Endothelial cell of umbilical vein (primary cell): ENCODE measurements around the gene FNDC8. TPM values are rescaled to one million over a fixed set of nuclear protein-coding genes. Genes with fewer than 3 reads are reported as not detected.

Experiments used
- BruUV-seq: library from RNA; stranded (reverse); fragments of 400-500 nt; replicated peaks from 2 replicates; lab custom pipeline; 2021; lab: Mats Ljungman, UMichigan
- CTCF ChIA-PET: fragments of 300-600, 350-600 bp; sonication (Branson Sonifier 250); formaldehyde crosslinking; loops from one replicate; lab custom pipeline; 2021; ENCODE audit warnings: antibody characterized with exemption, inconsistent platforms; lab: Charles Lee
- POLR2A ChIA-PET: fragments of 300-600, 350-600 bp; sonication (Branson Sonifier 250); formaldehyde crosslinking; loops from one replicate; lab custom pipeline; 2021; ENCODE audit warnings: antibody characterized with exemption, inconsistent platforms; lab: Charles Lee
- DNase-seq: peaks from one replicate; pipeline ENCODE4 v3.0.0-alpha.2; 2011; ENCODE audit warnings: low read depth, low spot score
- FAIRE-seq: peaks from 2 replicates; lab custom pipeline; 2011; peaks lifted over from hg19 to GRCh38; lab: Jason Lieb, UNC
- H2AFZ ChIP-seq: 2 replicates; pipeline ENCODE4 v1.6.0; 2012; ENCODE audit warnings: low read depth, low read length, control low read depth, inconsistent platforms
- H3K27ac ChIP-seq: 2 replicates; pipeline ENCODE4 v1.5.1; 2011; ENCODE audit warnings: low read depth, mild to moderate bottlenecking, control low read depth, low read length, moderate library complexity; ENCODE audit not compliant: insufficient read depth
- H3K27me3 ChIP-seq, 2 experiments: 2 replicates each; pipeline versions ENCODE4 v1.6.0 to v1.6.1; 2011; ENCODE audit warnings: low read length in 2 of 2, mixed read lengths in 1 of 2; ENCODE audit not compliant: control insufficient read depth in 2 of 2, insufficient read depth in 2 of 2
- H3K36me3 ChIP-seq, 2 experiments: 2 replicates in 1 of 2; 3 replicates in 1 of 2; pipeline ENCODE4 v1.5.1; 2011; ENCODE audit warnings: low read length in 2 of 2, mild to moderate bottlenecking in 1 of 2, moderate library complexity in 1 of 2; ENCODE audit not compliant: control insufficient read depth in 2 of 2, insufficient read depth in 2 of 2; ENCODE audit errors: extremely low read depth in 1 of 2
- H3K4me1 ChIP-seq: 3 replicates; pipeline ENCODE4 v1.5.1; 2011; ENCODE audit warnings: mild to moderate bottlenecking, low read length; ENCODE audit not compliant: control insufficient read depth, insufficient read depth; ENCODE audit errors: extremely low read depth
- H3K4me2 ChIP-seq: 2 replicates; pipeline ENCODE4 v1.6.1; 2011; ENCODE audit warnings: low read length, control low read depth, mixed read lengths; ENCODE audit not compliant: insufficient read depth
- H3K4me3 ChIP-seq, 3 experiments: fragments of 200-600 bp in 1 of 3; sonication (generic), shearing (Covaris generic) in 1 of 3; replicated peaks in 1 of 3; 2 replicates each; pipeline ENCODE4 v1.5.1; 2011 to 2016; ENCODE audit warnings: control low read depth in 3 of 3, low read length in 3 of 3, mild to moderate bottlenecking in 2 of 3, inconsistent platforms in 1 of 3, low read depth in 1 of 3, moderate library complexity in 1 of 3; ENCODE audit not compliant: insufficient read depth in 1 of 3
- H3K79me2 ChIP-seq: 2 replicates; pipeline ENCODE4 v1.6.0; 2012; ENCODE audit warnings: low read length, inconsistent platforms; ENCODE audit not compliant: control insufficient read depth, insufficient read depth
- H3K9ac ChIP-seq: replicated peaks from 2 replicates; pipeline ENCODE3; 2011; ENCODE audit warnings: low read length, control low read depth; ENCODE audit not compliant: insufficient read depth; ENCODE audit errors: extremely low read depth
- H3K9me1 ChIP-seq: replicated peaks from 3 replicates; pipeline ENCODE4 v1.6.0; 2011; ENCODE audit warnings: mild to moderate bottlenecking, low read length; ENCODE audit not compliant: control insufficient read depth, insufficient read depth; ENCODE audit errors: extremely low read depth
- H3K9me3 ChIP-seq: replicated peaks from 2 replicates; pipeline ENCODE4 v1.5.1; 2012; ENCODE audit warnings: low read length, inconsistent platforms; ENCODE audit not compliant: control insufficient read depth, insufficient read depth
- H4K20me1 ChIP-seq: replicated peaks from 2 replicates; pipeline ENCODE3; 2011; ENCODE audit warnings: mild to moderate bottlenecking, low read length; ENCODE audit not compliant: control insufficient read depth, insufficient read depth; ENCODE audit errors: extremely low read depth
- EZH2 ChIP-seq: IDR thresholded peaks from 2 replicates; pipeline ENCODE4 v1.6.1; 2012; ENCODE audit warnings: borderline replicate concordance, low read depth, mild to moderate bottlenecking, moderate library complexity, low read length, inconsistent platforms; ENCODE audit not compliant: severe bottlenecking
- FOS ChIP-seq: IDR thresholded peaks from 2 replicates; pipeline ENCODE4 v1.6.1; 2011; ENCODE audit warnings: mild to moderate bottlenecking, low read length, moderate library complexity, borderline replicate concordance; ENCODE audit not compliant: insufficient read depth
- GATA2 ChIP-seq: IDR thresholded peaks from 2 replicates; pipeline ENCODE4 v1.7.0; 2011; ENCODE audit warnings: low read depth, mild to moderate bottlenecking, moderate library complexity, mixed read lengths, low read length; ENCODE audit not compliant: insufficient read length, insufficient read depth
- JUN ChIP-seq: IDR thresholded peaks from 2 replicates; pipeline ENCODE4 v1.6.1; 2011; ENCODE audit warnings: borderline replicate concordance, low read depth; ENCODE audit not compliant: insufficient read length, insufficient read depth
- MYC ChIP-seq: IDR thresholded peaks from one replicate; pipeline ENCODE4 v1.6.1; 2011; ENCODE audit warnings: mild to moderate bottlenecking, low read depth, low read length
- POLR2A ChIP-seq: IDR thresholded peaks from 2 replicates; pipeline ENCODE4 v1.6.1; 2012; ENCODE audit warnings: low read depth, mild to moderate bottlenecking, control low read depth, low read length
- POLR2AphosphoS5 ChIP-seq: IDR thresholded peaks from 2 replicates; pipeline ENCODE4 v1.6.1; 2012; ENCODE audit warnings: low read depth, mild to moderate bottlenecking, control low read depth, low read length, moderate library complexity; ENCODE audit not compliant: insufficient read depth
- dilution Hi-C: fragments of 300-500 bp; cut with MboI; formaldehyde crosslinking; loops from one replicate; pipeline ENCODE4 v1.15.0; 2019; ENCODE audit warnings: low sequenced_read_pairs; ENCODE audit not compliant: extremely low pct_ligation_motif_present
- intact Hi-C: fragments of 100-400 bp; cut with micrococcal nuclease; formaldehyde crosslinking; loops from one replicate; pipeline ENCODE4 v1.10.0; 2022
- polyA plus RNA-seq, 4 experiments: library from polyadenylated mRNA; depleted of rRNA in 3 of 4; stranded (reverse) in 3 of 4; unstranded in 1 of 4; fragments of >200 nt; gene quantifications; 2 replicates each; pipeline versions ENCODE4 v1.2.1 to v1.2.3, GENCODE V29; 2011 to 2012; ENCODE audit warnings: missing spikeins in 1 of 4
- total RNA-seq: library from RNA; stranded (reverse); gene quantifications from 2 replicates; pipeline ENCODE4 v1.2.3, GENCODE V29; 2021
- TF ChIP-seq, protein P1 (sequence below): IDR thresholded peaks from 2 replicates; pipeline ENCODE4 v1.6.1; 2011; ENCODE audit not compliant: insufficient read depth, insufficient read length
- TF ChIP-seq, protein P2 (sequence below), 2 donors: IDR thresholded peaks; 1 replicate in 1 of 2; 2 replicates in 1 of 2; pipeline ENCODE4 v1.5.1; 2011; ENCODE audit warnings: low read length in 2 of 2, mild to moderate bottlenecking in 2 of 2, moderate library complexity in 2 of 2, control low read depth in 1 of 2, inconsistent platforms in 1 of 2, low read depth in 1 of 2; ENCODE audit not compliant: insufficient read depth in 1 of 2; ENCODE audit errors: extremely low read depth in 1 of 2

FNDC8 gene
- total and polyA plus RNA-seq, 2 donors (not counting 3 experiments of a cell fraction or from before 2014, with no cell fraction given), result not detected

DNA sequence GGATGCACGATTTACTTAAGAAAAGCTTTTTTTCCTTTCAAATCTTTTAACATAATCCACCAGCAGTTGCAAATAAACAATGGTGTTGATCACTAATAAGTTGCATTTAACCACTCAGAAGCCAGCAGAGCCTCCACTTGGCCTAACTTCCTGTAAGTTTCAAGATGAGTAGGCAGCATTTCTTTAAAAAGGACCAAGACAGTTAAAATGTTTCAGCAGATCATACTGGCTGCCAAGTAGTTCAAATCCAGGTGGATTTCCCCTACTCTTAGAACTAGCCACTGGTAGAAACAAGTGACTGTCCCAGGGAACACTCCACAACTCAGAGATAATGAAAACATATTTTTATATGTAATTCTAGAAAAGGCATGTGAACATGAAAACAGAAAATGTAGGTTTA, 40.9 kb upstream of the FNDC8 start:
- H3K27ac ChIP-seq, result no peak overlapping the region
- dilution Hi-C loops (no loop called here), intact Hi-C loops (no loop called here)
- BruUV-seq, result no TSS peak
- no peaks in the 10 kb centered on the region for H3K27me3 ChIP-seq
- DNase-seq (no peak), FAIRE-seq (no peak)
- H3K4me2 ChIP-seq, result no peak overlapping the region
- H3K4me1 ChIP-seq, result peaks cover 21% of the 10 kb centered on the region
- TF ChIP-seq FOS, result no peak
- TF ChIP-seq GATA2, result no peak
- no peak for TF ChIP-seq MYC
- no peak for TF ChIP-seq JUN
- no peak for TF ChIP-seq EZH2
- no peak for TF ChIP-seq POLR2A
- TF ChIP-seq, protein P1, sequence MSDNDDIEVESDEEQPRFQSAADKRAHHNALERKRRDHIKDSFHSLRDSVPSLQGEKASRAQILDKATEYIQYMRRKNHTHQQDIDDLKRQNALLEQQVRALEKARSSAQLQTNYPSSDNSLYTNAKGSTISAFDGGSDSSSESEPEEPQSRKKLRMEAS, result no peak
- no peak for TF ChIP-seq POLR2AphosphoS5
- TF ChIP-seq, protein P2, sequence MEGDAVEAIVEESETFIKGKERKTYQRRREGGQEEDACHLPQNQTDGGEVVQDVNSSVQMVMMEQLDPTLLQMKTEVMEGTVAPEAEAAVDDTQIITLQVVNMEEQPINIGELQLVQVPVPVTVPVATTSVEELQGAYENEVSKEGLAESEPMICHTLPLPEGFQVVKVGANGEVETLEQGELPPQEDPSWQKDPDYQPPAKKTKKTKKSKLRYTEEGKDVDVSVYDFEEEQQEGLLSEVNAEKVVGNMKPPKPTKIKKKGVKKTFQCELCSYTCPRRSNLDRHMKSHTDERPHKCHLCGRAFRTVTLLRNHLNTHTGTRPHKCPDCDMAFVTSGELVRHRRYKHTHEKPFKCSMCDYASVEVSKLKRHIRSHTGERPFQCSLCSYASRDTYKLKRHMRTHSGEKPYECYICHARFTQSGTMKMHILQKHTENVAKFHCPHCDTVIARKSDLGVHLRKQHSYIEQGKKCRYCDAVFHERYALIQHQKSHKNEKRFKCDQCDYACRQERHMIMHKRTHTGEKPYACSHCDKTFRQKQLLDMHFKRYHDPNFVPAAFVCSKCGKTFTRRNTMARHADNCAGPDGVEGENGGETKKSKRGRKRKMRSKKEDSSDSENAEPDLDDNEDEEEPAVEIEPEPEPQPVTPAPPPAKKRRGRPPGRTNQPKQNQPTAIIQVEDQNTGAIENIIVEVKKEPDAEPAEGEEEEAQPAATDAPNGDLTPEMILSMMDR (IDR thresholded peaks at IDR 0.05; ENCODE audit: extremely low read depth in 1 of 2, insufficient read depth in 1 of 2, low read depth in 1 of 2, low read length in 2 of 2), result no peak
- H3K36me3 ChIP-seq, result no peaks in the 10 kb centered on the region
- peaks cover 31% of the 10 kb centered on the region for H3K79me2 ChIP-seq
- ChIA-PET CTCF (no interaction called here), POLR2A (no interaction called here)
- no peaks in the 10 kb centered on the region for H3K9me1 ChIP-seq
- no peak overlapping the region for H2AFZ ChIP-seq
- H4K20me1 ChIP-seq, result no peaks in the 10 kb centered on the region
- H3K4me3 ChIP-seq, result no peak overlapping the region
- no peak overlapping the region for H3K9ac ChIP-seq
- H3K9me3 ChIP-seq, result no peaks in the 10 kb centered on the region
